ENCODE measurements around the gene LMO1.

LMO1 gene

GRCh38 chr11:8249482-8249881 lies 14.2 kb downstream of the LMO1 start:
- no peak for DNase-seq

DNA sequence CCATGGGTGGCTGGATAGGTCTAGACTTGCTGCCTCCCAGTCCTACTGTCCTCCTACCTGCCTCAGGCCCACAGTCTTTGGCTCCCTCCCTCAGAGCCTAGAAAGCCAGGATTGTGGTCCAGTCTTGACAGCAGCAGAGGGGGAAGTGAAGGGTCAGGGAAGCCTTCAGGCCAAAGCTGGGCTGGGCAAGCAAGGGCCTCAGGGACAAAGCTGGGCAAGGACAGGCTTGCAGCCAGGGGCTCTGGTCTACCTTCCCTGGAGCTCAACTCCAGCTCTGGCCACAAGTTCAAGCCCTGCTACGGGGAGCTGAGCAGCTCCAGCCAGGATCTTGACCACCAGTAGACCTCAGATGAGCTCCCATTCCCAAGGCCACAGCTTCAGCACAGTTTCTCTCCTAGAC lies 14.9 kb downstream of the LMO1 start:
- DNase-seq, result no peak

DNA sequence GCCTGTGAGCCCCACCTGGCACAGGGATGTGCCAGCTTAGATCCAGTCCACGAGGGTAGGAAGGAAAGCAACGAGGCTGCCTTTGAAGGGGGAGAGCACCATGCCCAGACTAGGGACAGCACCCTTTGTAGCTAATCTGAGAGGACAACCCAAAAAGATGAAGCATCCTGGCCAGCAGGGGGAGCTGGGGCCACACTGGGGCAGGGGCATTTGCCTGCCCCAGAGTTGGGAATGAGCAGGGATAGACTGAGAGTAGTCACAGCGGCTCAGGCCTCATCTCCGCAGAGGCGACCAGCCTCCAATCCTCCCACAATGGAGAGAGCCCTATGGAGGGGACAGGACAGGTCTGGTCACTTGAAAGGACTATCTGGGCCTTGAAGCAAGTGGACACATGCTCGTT lies 16.4 kb downstream of the LMO1 start:
- no peak for DNase-seq

DNA sequence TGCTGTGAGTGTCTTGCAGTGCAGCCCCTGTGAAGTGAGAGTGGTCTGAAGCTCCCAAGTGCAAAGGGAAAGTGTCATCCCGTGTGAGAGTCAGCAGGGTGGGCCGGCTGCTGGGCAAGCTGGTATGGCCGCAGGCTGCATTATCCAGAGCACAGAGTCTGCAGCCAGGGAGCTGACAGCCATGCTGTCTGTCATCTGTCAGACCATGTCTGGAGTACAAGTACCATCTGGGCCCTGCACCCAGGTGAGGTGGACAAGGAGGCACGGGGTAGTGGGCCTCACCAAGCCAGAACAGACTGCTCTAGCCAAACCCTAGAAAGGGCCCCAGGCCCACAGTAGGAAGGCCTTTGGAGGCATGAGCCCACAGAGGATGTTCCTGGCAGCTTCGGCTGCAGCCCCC lies 20.2 kb downstream of the LMO1 start:
- no peak for DNase-seq

DNA sequence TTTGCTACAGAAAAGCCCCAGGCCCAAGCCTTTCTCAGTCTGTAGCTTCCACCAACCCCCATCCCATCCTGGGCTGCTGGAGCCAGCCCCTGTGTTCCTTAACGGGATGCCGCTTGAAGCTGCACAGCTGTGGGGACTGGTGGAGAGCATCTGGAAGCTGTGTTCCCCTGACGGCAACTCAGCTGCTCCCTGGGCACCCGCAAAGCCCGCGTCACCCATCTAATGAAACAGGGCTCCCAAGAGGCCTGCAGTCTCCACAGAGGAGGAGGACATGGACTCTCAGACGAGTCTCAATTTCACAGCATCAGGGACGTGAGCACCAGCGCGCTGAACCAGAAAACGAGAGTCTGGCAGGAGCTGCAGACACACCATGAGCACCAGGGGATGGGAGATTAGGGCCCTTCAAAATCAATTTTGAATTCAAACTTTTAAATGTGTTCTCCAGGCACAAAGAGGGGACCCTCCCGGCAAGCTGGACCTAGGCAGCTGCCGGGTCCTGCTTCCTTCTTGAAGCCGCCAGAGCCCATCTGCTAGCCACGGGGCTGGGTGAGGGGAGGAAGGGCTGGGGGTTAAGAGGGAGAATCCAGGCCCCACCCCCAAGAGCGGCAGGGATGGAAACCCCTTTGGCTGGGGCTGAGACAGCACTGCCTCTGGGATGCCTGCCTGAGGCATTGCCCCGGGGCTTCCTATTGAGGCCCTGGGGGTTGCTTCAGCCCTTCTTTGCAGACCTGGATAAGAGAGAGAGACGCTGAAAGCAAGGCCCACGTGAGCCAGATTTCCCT lies 21.0 kb downstream of the LMO1 start:
- DNase-seq, result no peak

- DNase-seq, result no peak
These were observed 21.6 kb downstream of the LMO1 start for GRCh38 chr11:8242118-8242475.

GRCh38 chr11:8241373-8242117 lies 22.1 kb downstream of the LMO1 start:
- DNase-seq, result no peak

- no peak for DNase-seq
These were observed 24.0 kb downstream of the LMO1 start for GRCh38 chr11:8239536-8240228.

DNA sequence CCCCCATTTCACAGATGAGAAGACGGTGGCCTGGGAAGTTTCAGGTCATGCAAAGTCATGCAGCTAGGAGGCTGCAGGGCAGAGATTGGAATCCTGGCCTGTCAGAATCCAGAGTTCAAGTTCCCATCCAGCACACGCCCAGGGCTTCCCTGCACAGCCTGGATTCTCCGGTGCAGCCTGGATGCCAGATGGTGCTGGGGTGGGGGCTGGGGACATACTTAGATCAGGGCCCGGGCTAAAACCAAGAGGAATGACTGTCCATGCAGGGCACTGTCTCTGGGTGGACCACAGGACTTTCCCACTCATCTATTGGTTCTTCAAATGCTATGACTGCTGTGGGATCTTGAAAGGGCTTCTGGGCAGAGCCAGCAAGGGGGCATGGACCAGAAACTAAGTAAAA lies 24.6 kb downstream of the LMO1 start:
- no peak for DNase-seq

- no peak for DNase-seq
These were observed 26.2 kb downstream of the LMO1 start for GRCh38 chr11:8237453-8237852.

DNA sequence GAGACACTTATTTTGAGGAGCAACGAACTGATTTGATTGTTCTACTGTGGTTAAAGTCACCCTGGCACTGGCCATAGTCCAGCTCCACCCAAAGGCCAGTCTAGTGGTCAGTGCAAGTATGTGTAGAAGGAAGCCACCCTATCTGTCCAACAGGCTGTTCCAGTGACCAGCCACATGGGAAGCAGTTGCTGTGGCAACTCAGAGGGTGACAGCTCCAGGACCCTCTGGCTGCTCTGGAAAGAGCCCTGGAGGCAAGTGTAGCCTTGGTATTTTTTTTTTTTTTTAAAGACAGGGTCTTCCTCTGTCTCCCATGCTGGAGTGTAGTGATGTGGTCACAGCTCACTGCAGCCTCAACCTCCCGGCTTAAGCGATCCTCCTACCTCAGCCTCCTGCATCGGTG lies 27.8 kb downstream of the LMO1 start:
- no peak for DNase-seq

DNA sequence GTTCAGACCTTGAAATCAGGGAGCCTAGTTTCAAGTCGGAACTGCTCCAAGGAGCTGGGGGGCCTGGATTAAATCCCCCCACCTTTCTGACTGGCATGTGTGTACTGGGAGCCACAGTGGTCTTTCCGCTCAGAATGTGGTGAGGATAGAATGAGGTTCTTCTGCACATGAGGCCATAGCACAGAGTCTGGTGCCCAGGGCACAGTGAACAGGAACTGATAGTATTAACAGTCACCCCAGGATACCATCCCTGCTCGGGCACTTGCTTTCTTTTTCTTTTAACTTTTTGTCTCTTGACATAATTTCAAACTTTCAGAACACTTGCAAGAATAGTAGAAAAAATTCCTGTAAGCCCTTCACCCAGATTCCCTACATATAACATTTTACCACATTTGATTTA lies 28.8 kb downstream of the LMO1 start:
- no peak for DNase-seq

DNA sequence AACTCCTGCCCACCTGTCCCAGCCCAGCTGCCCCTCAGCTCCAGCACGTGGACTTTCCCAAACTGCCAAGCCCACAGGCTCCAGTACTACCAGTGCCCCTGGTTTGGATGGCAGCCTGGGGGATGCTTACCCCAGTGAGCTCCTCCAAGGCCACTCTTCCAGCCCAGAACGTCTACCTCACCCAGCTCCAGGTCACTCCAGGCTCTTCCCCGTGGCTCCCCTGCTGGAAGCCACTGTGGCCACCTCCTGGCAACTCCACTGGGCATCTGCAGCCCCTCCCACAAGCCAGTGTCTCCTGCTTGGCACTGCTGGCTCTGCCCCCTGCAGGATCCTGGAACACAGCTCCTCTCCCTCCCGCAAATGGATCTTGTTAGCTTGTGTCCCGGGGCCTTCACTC lies 29.3 kb downstream of the LMO1 start:
- DNase-seq, result peak in 2 of 56 donors; percentile 11 to 17

- DNase-seq, result no peak
These were observed 29.8 kb downstream of the LMO1 start for GRCh38 chr11:8233691-8234424.

- DNase-seq, result no peak
These were observed 30.6 kb downstream of the LMO1 start for GRCh38 chr11:8232849-8233606.

DNA sequence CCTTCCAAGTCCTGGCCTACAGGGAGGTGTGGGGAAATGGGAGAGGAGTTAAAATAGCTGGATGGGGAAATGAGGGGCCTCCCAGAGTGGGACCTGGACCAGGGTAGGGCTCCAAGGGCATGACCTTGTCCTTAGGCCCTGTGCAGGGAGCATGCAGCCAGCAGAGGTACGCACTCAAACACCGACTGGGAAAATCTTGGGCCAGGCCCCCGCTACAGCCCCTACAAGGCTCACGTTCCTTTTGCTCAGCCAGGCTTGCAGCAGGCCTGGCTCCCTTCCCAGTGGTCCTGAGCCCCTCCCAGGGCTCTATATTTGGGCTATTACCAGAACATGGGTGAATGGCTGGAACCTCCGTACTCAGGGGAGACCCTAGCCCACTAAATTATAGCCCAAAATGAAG lies 31.3 kb downstream of the LMO1 start:
- no peak for DNase-seq

DNA sequence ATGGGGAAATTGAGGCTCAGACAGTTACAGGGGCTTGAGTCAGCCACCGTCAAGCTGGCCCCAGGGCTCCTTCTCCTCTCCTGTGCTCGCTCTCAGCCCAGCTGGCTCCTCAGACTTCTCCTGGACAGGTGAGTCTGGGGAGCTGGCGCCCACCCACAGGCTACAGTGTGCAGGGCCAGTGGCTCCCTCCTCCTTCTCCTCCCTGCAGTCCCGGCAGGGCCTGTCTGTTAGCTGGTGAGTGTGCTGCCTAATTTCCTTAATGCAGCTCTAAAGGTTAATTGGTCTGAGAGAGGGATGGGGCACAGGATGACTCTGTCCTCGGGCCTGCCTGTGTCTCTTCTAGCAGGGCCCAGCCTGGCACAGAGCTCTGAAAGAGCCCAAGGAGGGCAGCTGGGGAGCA lies 31.7 kb downstream of the LMO1 start:
- no peak for DNase-seq

DNA sequence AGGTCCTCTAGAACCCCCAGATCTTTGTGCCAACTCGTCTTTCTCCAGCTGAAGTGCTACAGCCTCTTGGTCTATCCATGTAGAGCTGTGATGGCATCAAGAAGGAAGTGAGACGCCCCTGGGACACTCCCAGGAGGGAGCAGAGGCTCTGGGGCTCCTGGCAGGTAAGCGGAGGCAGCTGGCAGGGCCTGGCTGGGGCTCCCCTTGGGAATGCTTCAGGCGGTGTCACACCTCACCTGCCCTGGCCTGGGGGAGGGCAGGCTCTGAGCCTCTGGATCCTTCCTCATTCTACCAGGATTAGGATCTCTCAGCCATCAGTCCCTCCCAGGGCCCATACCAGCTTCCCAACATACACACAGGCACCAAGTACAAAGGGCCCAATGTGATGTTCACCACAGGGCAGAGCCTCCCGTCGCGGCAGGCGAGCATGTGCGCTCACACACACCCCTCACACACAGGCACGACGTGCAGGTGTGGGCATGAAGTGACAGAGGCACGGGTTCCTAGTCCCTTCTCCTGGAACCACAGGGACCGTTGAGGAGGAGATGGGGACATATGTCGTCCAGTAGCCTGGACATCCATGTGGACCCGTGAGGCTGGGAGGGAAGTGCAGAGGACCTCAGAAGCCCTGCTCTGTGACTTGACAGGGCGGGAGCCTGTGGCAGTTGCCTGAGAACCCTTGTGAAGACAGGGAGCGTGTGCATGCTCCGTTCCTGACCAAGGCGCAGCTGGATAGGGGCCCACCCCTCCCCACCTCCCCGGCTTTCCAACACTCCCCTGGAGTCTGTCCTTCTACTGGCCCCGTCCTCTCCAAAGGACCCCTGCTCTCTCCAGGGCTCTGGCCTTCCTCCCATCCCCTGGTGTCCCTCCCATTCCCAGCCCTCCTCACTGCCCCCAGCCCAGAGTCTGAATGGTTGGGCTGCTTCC lies 32.5 kb downstream of the LMO1 start:
- no peak for DNase-seq

DNA sequence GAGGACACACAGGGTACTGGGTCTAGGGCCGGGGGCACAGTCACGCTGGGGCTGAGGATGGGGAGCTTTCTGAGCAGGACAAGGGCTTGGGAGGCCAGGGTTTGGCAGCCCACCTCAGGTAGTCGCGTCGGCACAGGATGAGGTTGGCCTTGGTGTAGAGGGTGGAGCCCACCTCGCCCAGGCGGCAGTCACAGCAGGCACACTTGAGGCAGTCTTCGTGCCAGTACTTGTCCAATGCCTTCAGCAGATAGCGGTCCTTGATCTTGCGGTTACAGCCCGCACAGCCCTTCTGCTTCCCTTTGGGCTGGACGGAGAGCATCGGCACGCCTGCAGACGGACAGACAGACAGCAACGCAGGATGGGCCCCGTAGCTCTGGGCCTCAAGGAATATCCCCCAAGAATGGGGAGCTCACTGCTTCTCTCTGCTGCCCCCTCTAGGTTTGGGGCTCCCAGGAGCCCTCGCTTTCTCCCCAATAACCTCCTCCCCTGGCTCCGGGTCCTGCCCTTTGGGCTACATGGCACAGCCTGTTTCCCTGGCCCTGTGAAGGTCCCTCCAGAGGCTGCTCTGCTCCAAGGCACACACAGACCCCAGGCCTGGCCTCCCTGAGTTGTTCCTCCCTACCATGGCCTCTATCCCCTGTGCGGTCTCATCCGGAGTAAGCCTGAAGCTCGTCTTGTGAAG lies 33.4 kb downstream of the LMO1 start:
- DNase-seq, result no peak
